Transverse colon (tissue), 4 donors: ENCODE measurements around the gene CADPS. TPM values are rescaled to one million over a fixed set of nuclear protein-coding genes. Genes with fewer than 3 reads are reported as not detected.

ENCODE experiments used
- DNase-seq: peaks from one replicate; pipeline ENCODE4 v3.0.0-alpha.2; 2019
- H3K27ac ChIP-seq, 4 donors: fragments of 200-600 bp; sonication (generic); 2 replicates each; pipeline ENCODE4 v1.5.1; 2016 to 2018; ENCODE audit warnings: inconsistent platforms in 4 of 4
- H3K27me3 ChIP-seq: fragments of 200-600 bp; sonication (generic); 2 replicates; pipeline ENCODE4 v1.5.1; 2017; ENCODE audit warnings: inconsistent platforms
- H3K36me3 ChIP-seq, 4 donors: fragments of 200-600 bp; sonication (generic); 2 replicates each; pipeline ENCODE4 v1.5.1; 2017 to 2019; ENCODE audit warnings: inconsistent platforms in 4 of 4
- H3K4me1 ChIP-seq, 4 donors: fragments of 200-600 bp; sonication (generic); 2 replicates each; pipeline ENCODE4 v1.5.1; 2017 to 2020; ENCODE audit warnings: inconsistent platforms in 4 of 4
- H3K4me3 ChIP-seq, 4 donors: fragments of 200-600 bp; sonication (generic); 1 replicate in 1 of 4; 2 replicates in 3 of 4; pipeline versions ENCODE4 v1.5.1 to v1.6.1; 2017 to 2019; ENCODE audit warnings: inconsistent platforms in 4 of 4
- H3K9me3 ChIP-seq, 2 donors: fragments of 200-600 bp; sonication (generic); 2 replicates each; pipeline ENCODE4 v1.5.1; 2017 to 2019; ENCODE audit warnings: inconsistent platforms in 2 of 2
- EP300 ChIP-seq: sonication (generic); formaldehyde crosslinking; IDR thresholded peaks from one replicate; pipeline ENCODE4 v1.6.1; 2017; ENCODE audit warnings: antibody characterized with exemption, low read depth
- POLR2A ChIP-seq: fragments of 450-650 bp; IDR thresholded peaks from one replicate; pipeline ENCODE4 v1.6.1; 2016; ENCODE audit warnings: antibody characterized with exemption, mild to moderate bottlenecking, moderate library complexity
- POLR2AphosphoS5 ChIP-seq, 3 donors: sonication (generic); formaldehyde crosslinking; IDR thresholded peaks; one replicate each; pipeline ENCODE4 v1.6.1; 2016; ENCODE audit warnings: antibody characterized with exemption in 3 of 3
- WGBS, 2 donors: methylation state at CpG; one replicate each; pipeline ENCODE4 v1.1.5; 2018; ENCODE audit warnings: low coverage in 1 of 2; 5-methylcytosine and 5-hydroxymethylcytosine counted together
- in situ Hi-C, 4 donors: fragments of 200-750 bp; cut with MboI; loops; one replicate each; pipeline versions ENCODE4 v1.15.0 to v1.15.1; 2017; ENCODE audit warnings: low sequenced_read_pairs in 3 of 4, low pct_ligation_motif_present in 1 of 4, low pct_unique_long_range_greater_than_20kb in 1 of 4
- intact Hi-C: fragments of 100-400 bp; cut with DNase I; formaldehyde crosslinking; loops from one replicate; pipeline ENCODE4 v1.15.1; 2023; ENCODE audit warnings: low total_unique reads
- total RNA-seq, 4 donors: library from RNA; depleted of rRNA; stranded (reverse); fragments of >200 nt; gene quantifications; one replicate each; pipeline ENCODE4 v1.1.0, GENCODE V29; 2016
- TF ChIP-seq, protein P1 (sequence below), 5 experiments: fragments of 200-600 bp in 3 of 5; fragments of 450-650 bp in 2 of 5; sonication (generic) in 3 of 5; IDR thresholded peaks; 1 replicate in 2 of 5; 2 replicates in 3 of 5; pipeline ENCODE4 v1.5.1; 2016 to 2017; ENCODE audit warnings: antibody characterized with exemption in 5 of 5, inconsistent platforms in 3 of 5, mild to moderate bottlenecking in 2 of 5, moderate library complexity in 1 of 5

Gene CADPS
- total RNA-seq, 4 donors from 2014 or later, result 1.9 to 22.7 (median 8.9) TPM

DNA sequence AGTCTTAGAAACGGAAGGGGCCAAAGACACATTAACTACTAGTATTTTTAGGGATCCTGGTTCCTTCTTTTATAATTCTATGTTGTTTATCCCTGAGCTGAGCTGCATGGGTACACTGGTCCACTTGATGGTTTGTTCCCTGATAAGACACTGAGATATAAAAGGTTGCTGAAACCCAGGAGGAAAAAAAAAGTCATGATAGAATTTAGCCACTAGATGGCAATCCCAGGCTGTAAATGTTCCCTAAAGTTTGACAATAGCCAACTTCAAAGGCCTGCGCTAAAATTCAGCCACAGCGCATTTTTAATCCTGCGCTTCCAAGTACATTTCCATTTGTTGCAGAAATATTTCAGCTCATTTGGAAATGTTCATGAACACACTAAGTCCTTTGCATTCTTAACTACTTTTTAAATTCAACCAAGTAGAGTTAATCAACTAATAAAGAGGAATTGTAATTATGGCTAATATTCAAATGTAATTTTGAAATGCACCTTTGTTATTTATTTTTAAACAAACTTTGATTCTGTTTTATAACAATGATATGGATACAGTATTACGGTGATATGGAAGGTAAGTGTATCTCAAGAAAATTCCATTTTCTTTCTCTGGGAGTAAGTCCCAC lies 252.6 kb downstream of the CADPS start:
- H3K4me3 ChIP-seq, result no peak overlapping the region
- intact Hi-C loops, result loop anchor here (1.0 kb wide), 1 partner anchor 10 kb away; no protein-coding TSS in a partner anchor
- no peaks in the 10 kb centered on the region for H3K4me1 ChIP-seq
- DNase-seq, result no peak
- no peaks in the 10 kb centered on the region for H3K27me3 ChIP-seq
- no peaks in the 10 kb centered on the region for H3K9me3 ChIP-seq
- no peaks in the 10 kb centered on the region for H3K36me3 ChIP-seq
- in situ Hi-C loops, result no loop called here
- TF ChIP-seq POLR2A, result no peak
- TF ChIP-seq POLR2AphosphoS5 (IDR thresholded peaks at IDR 0.05), result no peak
- TF ChIP-seq, protein P1, sequence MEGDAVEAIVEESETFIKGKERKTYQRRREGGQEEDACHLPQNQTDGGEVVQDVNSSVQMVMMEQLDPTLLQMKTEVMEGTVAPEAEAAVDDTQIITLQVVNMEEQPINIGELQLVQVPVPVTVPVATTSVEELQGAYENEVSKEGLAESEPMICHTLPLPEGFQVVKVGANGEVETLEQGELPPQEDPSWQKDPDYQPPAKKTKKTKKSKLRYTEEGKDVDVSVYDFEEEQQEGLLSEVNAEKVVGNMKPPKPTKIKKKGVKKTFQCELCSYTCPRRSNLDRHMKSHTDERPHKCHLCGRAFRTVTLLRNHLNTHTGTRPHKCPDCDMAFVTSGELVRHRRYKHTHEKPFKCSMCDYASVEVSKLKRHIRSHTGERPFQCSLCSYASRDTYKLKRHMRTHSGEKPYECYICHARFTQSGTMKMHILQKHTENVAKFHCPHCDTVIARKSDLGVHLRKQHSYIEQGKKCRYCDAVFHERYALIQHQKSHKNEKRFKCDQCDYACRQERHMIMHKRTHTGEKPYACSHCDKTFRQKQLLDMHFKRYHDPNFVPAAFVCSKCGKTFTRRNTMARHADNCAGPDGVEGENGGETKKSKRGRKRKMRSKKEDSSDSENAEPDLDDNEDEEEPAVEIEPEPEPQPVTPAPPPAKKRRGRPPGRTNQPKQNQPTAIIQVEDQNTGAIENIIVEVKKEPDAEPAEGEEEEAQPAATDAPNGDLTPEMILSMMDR (IDR thresholded peaks at IDR 0.05), result peak; percentile 54 to 62 (median 58)
- TF ChIP-seq EP300, result no peak
- no peak overlapping the region for H3K27ac ChIP-seq
- WGBS, 2 donors, result 32 to 37% methylated on average over 5 of the region's 5 CpGs

DNA sequence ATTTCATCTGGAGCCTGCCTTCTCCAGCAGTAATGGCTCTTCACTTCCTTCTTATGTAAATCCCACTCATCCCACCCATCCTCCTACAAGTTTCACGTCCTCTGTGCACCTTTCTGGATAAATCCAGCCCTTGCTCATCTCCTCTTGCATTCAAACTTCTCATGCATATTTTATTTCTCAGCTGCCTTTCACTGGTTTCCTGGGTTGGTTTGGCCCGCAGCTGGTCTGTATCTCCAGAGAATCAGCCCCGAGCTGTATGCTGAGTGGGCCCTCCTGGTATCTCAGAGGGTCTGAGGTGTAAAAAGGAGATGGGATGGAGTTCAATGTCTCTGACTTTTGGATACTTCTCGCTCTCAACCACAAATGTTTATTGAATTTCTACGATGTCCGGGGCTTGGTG lies 253.3 kb downstream of the CADPS start:
- Histone ChIP-seq H3K27me3 (no peaks in the 10 kb centered on the region), H3K4me1 (no peaks in the 10 kb centered on the region), H3K36me3 (no peaks in the 10 kb centered on the region), H3K4me3 (no peak overlapping the region), H3K27ac (no peak overlapping the region), H3K9me3 (no peaks in the 10 kb centered on the region)
- no peak for DNase-seq
- 57 to 76% methylated on average over 1 to 6 of the region's 6 CpGs for WGBS, 2 donors
- TF ChIP-seq, protein P1 (IDR thresholded peaks at IDR 0.05), result no peak
- TF ChIP-seq EP300 (no peak), POLR2AphosphoS5 (IDR thresholded peaks at IDR 0.05) (no peak), POLR2A (no peak)
- in situ Hi-C loops, result no loop called here
- intact Hi-C loops, result loop anchor here (1.0 kb wide), 1 partner anchor 10 kb away; no protein-coding TSS in a partner anchor

DNA sequence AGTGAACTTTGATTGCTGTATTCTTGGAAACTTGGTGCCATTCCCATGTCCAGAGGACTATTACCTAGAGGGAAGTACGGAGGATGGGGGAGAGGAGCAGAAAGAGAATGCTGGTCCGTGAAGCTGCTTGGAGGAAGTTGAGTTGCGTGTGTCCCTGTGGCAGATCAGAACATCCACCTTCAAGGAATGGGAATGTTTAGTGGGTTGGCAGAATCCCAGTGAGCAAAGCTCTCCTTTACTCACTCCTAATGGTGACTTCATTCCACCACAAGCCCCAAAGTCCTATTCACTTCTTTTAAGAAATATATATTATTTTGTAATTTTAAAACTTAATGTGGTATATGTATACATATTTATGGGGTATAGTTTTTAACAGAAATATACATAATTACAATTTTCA lies 254.0 kb downstream of the CADPS start:
- Histone ChIP-seq H3K9me3 (no peaks in the 10 kb centered on the region), H3K4me3 (no peak overlapping the region), H3K27ac (no peak overlapping the region), H3K36me3 (no peaks in the 10 kb centered on the region), H3K27me3 (no peaks in the 10 kb centered on the region), H3K4me1 (no peaks in the 10 kb centered on the region)
- in situ Hi-C loops (no loop called here), intact Hi-C loops (no loop called here)
- 38 to 71% methylated on average over 3 of the region's 3 CpGs for WGBS, 2 donors
- DNase-seq, result no peak
- TF ChIP-seq POLR2A, result no peak
- no peak for TF ChIP-seq EP300
- TF ChIP-seq POLR2AphosphoS5 (IDR thresholded peaks at IDR 0.05), result no peak
- TF ChIP-seq, protein P1 (IDR thresholded peaks at IDR 0.05), result no peak

DNA sequence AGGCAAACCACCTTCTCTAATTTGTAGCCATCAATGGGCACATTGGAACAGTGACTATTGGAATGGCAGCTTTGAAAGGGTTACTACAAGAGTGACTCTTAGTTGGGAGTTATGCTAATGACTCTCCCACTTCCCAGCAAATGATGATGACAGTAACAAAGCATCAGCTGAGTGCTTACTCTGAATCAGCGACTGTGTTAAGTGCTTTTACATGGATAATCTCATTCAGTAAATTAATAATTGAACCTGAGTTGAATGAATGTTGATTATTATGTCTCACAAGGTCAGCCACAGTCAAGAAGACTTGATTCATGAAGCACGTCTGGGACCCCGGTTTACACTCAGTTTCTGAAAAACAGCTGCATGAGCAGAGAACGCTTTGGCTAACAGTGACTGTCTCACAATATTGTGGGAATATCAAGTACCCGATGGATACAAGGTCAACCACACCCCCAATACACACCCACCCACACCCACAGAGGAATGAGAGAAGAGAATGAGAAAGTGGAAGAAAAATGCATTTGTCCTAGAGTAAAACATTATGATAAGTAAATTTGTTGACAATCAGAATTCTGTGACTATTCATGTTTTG lies 259.9 kb downstream of the CADPS start:
- Histone ChIP-seq H3K36me3 (no peaks in the 10 kb centered on the region), H3K9me3 (no peaks in the 10 kb centered on the region), H3K4me3 (no peak overlapping the region), H3K27ac (no peak overlapping the region), H3K4me1 (no peaks in the 10 kb centered on the region), H3K27me3 (no peaks in the 10 kb centered on the region)
- in situ Hi-C loops, result no loop called here
- WGBS, 2 donors, result 17 to 52% methylated on average over 1 to 5 of the region's 5 CpGs
- intact Hi-C loops, result no loop called here
- TF ChIP-seq POLR2A, result no peak
- no peak for TF ChIP-seq POLR2AphosphoS5 (IDR thresholded peaks at IDR 0.05)
- no peak for TF ChIP-seq EP300
- TF ChIP-seq, protein P1 (IDR thresholded peaks at IDR 0.05), result no peak
- no peak for DNase-seq
